ENCODE measurements around the gene SLC25A45. TPM values are rescaled to one million over a fixed set of nuclear protein-coding genes. Genes with fewer than 3 reads are reported as not detected.

The SLC25A45 gene
- total and polyA plus RNA-seq, 2 donors (not counting 1 experiment from before 2014, with no cell fraction given) = 0.52 to 1.5 TPM

DNA sequence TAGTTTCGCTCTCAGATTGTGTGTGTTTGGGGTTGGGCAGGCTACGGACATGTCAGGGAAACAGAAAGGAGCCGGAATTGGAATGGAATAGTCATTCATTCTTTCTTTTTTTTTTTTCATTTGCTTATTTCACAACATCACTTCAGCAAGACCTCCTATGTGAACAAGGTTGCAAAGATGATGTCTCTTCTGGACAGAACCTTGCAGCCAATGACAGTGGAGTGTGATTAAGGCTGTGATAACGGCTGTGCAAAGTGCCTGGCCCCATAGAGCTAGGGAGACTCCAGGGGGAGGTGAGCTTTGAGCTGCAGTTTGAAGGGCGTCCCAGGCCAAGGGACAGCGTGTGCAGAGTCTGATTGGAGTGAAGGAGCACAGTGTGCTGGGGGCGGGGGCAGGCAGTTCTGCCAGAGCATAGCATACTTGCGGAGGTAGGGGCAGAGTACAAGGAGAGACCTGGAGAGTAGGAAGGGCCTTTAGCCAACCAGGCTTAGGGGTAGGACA is 24.5 kb downstream of the SLC25A45 start:
- TF ChIP-seq, protein P1, sequence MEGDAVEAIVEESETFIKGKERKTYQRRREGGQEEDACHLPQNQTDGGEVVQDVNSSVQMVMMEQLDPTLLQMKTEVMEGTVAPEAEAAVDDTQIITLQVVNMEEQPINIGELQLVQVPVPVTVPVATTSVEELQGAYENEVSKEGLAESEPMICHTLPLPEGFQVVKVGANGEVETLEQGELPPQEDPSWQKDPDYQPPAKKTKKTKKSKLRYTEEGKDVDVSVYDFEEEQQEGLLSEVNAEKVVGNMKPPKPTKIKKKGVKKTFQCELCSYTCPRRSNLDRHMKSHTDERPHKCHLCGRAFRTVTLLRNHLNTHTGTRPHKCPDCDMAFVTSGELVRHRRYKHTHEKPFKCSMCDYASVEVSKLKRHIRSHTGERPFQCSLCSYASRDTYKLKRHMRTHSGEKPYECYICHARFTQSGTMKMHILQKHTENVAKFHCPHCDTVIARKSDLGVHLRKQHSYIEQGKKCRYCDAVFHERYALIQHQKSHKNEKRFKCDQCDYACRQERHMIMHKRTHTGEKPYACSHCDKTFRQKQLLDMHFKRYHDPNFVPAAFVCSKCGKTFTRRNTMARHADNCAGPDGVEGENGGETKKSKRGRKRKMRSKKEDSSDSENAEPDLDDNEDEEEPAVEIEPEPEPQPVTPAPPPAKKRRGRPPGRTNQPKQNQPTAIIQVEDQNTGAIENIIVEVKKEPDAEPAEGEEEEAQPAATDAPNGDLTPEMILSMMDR (conservative IDR thresholded peaks at IDR 0.05 in 1 of 2, IDR thresholded peaks at IDR 0.05 in 1 of 2; ENCODE audit: low read depth in 1 of 2, low read length in 2 of 2) = no peak
- TF ChIP-seq EZH2 (IDR thresholded peaks at IDR 0.05; ENCODE audit: low read length, missing control alignments) = no peak
- no peaks in the 10 kb centered on the region for H4K20me1 ChIP-seq (ENCODE audit: control insufficient read depth, extremely low read depth, insufficient read depth, low read length)
- peaks cover 8% of the 10 kb centered on the region for H3K4me1 ChIP-seq (ENCODE audit: control insufficient read depth, extremely low read depth, insufficient read depth, low read length)
- no peak for DNase-seq (ENCODE audit: low read depth in 2 of 2)
- peaks cover 9% of the 10 kb centered on the region for H3K27me3 ChIP-seq (ENCODE audit: control insufficient read depth, insufficient read depth, low read length)
- H3K9ac ChIP-seq (ENCODE audit: insufficient read depth, low read length) = no peak overlapping the region
- H3K79me2 ChIP-seq (ENCODE audit: control insufficient read depth, insufficient read depth, low read length) = no peaks in the 10 kb centered on the region
- H3K27ac ChIP-seq (ENCODE audit: insufficient read depth, low read length) = no peak overlapping the region
- H3K4me3 ChIP-seq (replicated peaks in 1 of 4; ENCODE audit: control extremely low read depth in 1 of 4, insufficient read depth in 1 of 4, low read depth in 3 of 4, low read length in 4 of 4) = no peak overlapping the region
- H3K4me2 ChIP-seq (ENCODE audit: extremely low read depth, insufficient read depth, low read length) = no peak overlapping the region
- H3K36me3 ChIP-seq (ENCODE audit: control insufficient read depth, insufficient read depth, low read length) = no peaks in the 10 kb centered on the region
- H2AFZ ChIP-seq (ENCODE audit: low read length) = no peak overlapping the region
- no peaks in the 10 kb centered on the region for H3K9me3 ChIP-seq (ENCODE audit: control insufficient read depth, insufficient read depth, low read depth, low read length)

DNA sequence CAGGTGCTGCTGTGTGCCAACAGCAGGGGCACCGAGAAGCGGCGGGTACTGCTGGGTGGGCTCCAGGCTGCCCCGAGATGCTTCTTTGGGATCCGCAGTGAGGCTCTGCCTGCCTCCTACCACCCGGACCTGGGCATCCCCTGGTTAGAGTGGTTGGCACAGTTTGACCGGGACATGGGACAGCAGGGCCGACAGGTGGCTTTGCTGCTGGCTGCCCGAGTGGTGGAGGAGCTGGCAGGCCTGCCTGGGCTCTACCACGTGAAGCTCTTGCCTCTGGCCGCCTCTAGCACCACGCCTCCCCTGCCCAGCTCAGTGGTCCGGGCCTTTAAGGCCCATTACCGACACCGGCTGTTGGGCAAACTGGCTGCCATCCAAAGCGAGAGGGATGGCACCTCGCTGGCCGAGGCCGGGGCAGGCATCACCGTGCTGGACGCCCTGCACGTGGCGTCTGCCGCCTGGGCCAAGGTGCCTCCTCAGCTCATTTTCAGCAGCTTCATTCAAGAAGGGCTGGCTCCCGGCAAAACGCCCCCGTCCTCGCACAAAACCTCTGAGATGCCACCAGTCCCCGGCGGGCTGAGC is 26.0 kb downstream of the SLC25A45 start:
- TF ChIP-seq EZH2 (IDR thresholded peaks at IDR 0.05; ENCODE audit: low read length, missing control alignments) = no peak
- TF ChIP-seq, protein P1 (conservative IDR thresholded peaks at IDR 0.05 in 1 of 2, IDR thresholded peaks at IDR 0.05 in 1 of 2; ENCODE audit: low read depth in 1 of 2, low read length in 2 of 2) = no peak
- Histone ChIP-seq H3K4me1 (ENCODE audit: control insufficient read depth, extremely low read depth, insufficient read depth, low read length) (peaks cover 8% of the 10 kb centered on the region), H3K27ac (ENCODE audit: insufficient read depth, low read length) (no peak overlapping the region), H3K36me3 (ENCODE audit: control insufficient read depth, insufficient read depth, low read length) (peaks cover 4% of the 10 kb centered on the region), H3K9me3 (ENCODE audit: control insufficient read depth, insufficient read depth, low read depth, low read length) (no peaks in the 10 kb centered on the region), H2AFZ (ENCODE audit: low read length) (no peak overlapping the region), H3K79me2 (ENCODE audit: control insufficient read depth, insufficient read depth, low read length) (no peaks in the 10 kb centered on the region), H4K20me1 (ENCODE audit: control insufficient read depth, extremely low read depth, insufficient read depth, low read length) (no peaks in the 10 kb centered on the region), H3K9ac (ENCODE audit: insufficient read depth, low read length) (no peak overlapping the region), H3K27me3 (ENCODE audit: control insufficient read depth, insufficient read depth, low read length) (peaks cover 9% of the 10 kb centered on the region), H3K4me2 (ENCODE audit: extremely low read depth, insufficient read depth, low read length) (no peak overlapping the region), H3K4me3 (replicated peaks in 1 of 4; ENCODE audit: control extremely low read depth in 1 of 4, insufficient read depth in 1 of 4, low read depth in 3 of 4, low read length in 4 of 4) (no peak overlapping the region)
- DNase-seq (ENCODE audit: low read depth in 2 of 2) = no peak

DNA sequence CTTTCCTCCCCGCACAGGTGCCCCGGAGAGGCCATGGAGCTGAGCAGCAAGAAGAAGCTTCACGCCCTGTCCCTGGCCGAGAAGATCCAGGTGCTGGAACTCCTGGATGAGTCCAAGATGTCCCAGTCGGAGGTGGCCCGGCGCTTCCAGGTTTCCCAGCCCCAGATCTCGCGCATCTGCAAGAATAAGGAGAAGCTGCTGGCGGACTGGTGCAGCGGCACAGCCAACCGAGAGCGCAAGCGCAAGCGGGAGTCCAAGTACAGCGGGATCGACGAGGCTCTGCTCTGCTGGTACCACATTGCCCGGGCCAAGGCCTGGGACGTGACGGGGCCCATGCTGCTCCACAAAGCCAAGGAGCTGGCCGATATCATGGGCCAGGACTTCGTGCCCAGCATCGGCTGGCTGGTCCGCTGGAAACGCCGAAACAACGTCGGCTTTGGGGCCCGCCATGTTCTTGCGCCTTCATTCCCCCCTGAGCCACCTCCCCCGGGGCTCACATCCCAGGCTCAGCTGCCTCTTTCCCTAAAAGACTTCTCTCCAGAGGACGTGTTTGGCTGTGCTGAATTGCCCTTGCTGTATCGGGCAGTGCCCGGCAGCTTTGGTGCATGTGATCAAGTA is 26.6 kb downstream of the SLC25A45 start:
- H3K79me2 ChIP-seq (ENCODE audit: control insufficient read depth, insufficient read depth, low read length) = no peaks in the 10 kb centered on the region
- H3K9ac ChIP-seq (ENCODE audit: insufficient read depth, low read length) = no peak overlapping the region
- peaks cover 8% of the 10 kb centered on the region for H3K4me1 ChIP-seq (ENCODE audit: control insufficient read depth, extremely low read depth, insufficient read depth, low read length)
- TF ChIP-seq, protein P1 (conservative IDR thresholded peaks at IDR 0.05 in 1 of 2, IDR thresholded peaks at IDR 0.05 in 1 of 2; ENCODE audit: low read depth in 1 of 2, low read length in 2 of 2) = no peak
- peak; percentile 59 for TF ChIP-seq EZH2 (IDR thresholded peaks at IDR 0.05; ENCODE audit: low read length, missing control alignments)
- peaks cover 5% of the 10 kb centered on the region for H3K36me3 ChIP-seq (ENCODE audit: control insufficient read depth, insufficient read depth, low read length)
- DNase-seq (ENCODE audit: low read depth in 2 of 2) = peak in 1 of 2 donors; percentile 31
- peak overlapping the region; percentile 83 for H3K4me2 ChIP-seq (ENCODE audit: extremely low read depth, insufficient read depth, low read length)
- peak overlapping the region; percentile 38 for H2AFZ ChIP-seq (ENCODE audit: low read length)
- H3K27me3 ChIP-seq (ENCODE audit: control insufficient read depth, insufficient read depth, low read length) = peaks cover 9% of the 10 kb centered on the region
- H4K20me1 ChIP-seq (ENCODE audit: control insufficient read depth, extremely low read depth, insufficient read depth, low read length) = no peaks in the 10 kb centered on the region
- H3K27ac ChIP-seq (ENCODE audit: insufficient read depth, low read length) = no peak overlapping the region
- no peaks in the 10 kb centered on the region for H3K9me3 ChIP-seq (ENCODE audit: control insufficient read depth, insufficient read depth, low read depth, low read length)
- peak overlapping the region in 3 of 4 experiments; percentile 17 to 44 (median 40) for H3K4me3 ChIP-seq (replicated peaks in 1 of 4; ENCODE audit: control extremely low read depth in 1 of 4, insufficient read depth in 1 of 4, low read depth in 3 of 4, low read length in 4 of 4)
